Retinal pigment epithelial cell (primary cell): ENCODE data around the gene PKD2L2.
"Not testable (repeated sequence)": the region's sequence is repeated elsewhere in the genome, so short reads cannot be mapped to it uniquely, and the experiment has no call there.

Experiments
- DNase-seq: peaks from one replicate; pipeline ENCODE4 v3.0.0-alpha.2; 2010; ENCODE audit warnings: low read depth
- H3K4me3 ChIP-seq: 2 replicates; pipeline ENCODE4 v1.5.1; 2011; ENCODE audit warnings: mild to moderate bottlenecking, low read length, control low read depth, moderate library complexity
- CTCF ChIP-seq: conservative IDR thresholded peaks from 2 replicates; pipeline ENCODE4 v1.5.1; 2011; ENCODE audit warnings: low read depth, low read length, control low read depth, inconsistent platforms

The PKD2L2 gene

GRCh38 chr5:137954131-137954879, 65.0 kb downstream of the PKD2L2 start:
- no peak for DNase-seq
- no peak for TF ChIP-seq CTCF
- H3K4me3 ChIP-seq: no peak overlapping the region

GRCh38 chr5:137957948-137958347, 68.7 kb downstream of the PKD2L2 start:
- no peak for TF ChIP-seq CTCF
- DNase-seq: no peak
- H3K4me3 ChIP-seq: no peak overlapping the region

- DNase-seq: no peak
- no peak overlapping the region for H3K4me3 ChIP-seq
- TF ChIP-seq CTCF: no peak
Observed at GRCh38 chr5:137959488-137959887, 70.2 kb downstream of the PKD2L2 start.

- no peak overlapping the region for H3K4me3 ChIP-seq
- TF ChIP-seq CTCF: no peak
Observed at GRCh38 chr5:137960141-137960540, 70.9 kb downstream of the PKD2L2 start.

GRCh38 chr5:137960819-137961218, 71.6 kb downstream of the PKD2L2 start:
- DNase-seq: no peak
- no peak overlapping the region for H3K4me3 ChIP-seq
- no peak for TF ChIP-seq CTCF

More at GRCh38 chr5:137960141-137960540, 70.9 kb downstream of the PKD2L2 start:
- no peak for DNase-seq

- not testable (repeated sequence) for DNase-seq, H3K4me3 ChIP-seq
Observed at GRCh38 chr5:137970384-137970783, 81.1 kb downstream of the PKD2L2 start.

GRCh38 chr5:137975208-137975607, 86.0 kb downstream of the PKD2L2 start:
- no peak for TF ChIP-seq CTCF

GRCh38 chr5:137989419-137989818, 100.2 kb downstream of the PKD2L2 start:
- no peak for TF ChIP-seq CTCF
- no peak overlapping the region for H3K4me3 ChIP-seq

More at GRCh38 chr5:137975208-137975607, 86.0 kb downstream of the PKD2L2 start:
- H3K4me3 ChIP-seq: no peak overlapping the region
- no peak for DNase-seq

More at GRCh38 chr5:137989419-137989818, 100.2 kb downstream of the PKD2L2 start:
- no peak for DNase-seq
